ENCODE measurements around the gene TYW3. TPM values are rescaled to one million over a fixed set of nuclear protein-coding genes. Genes with fewer than 3 reads are reported as not detected.

Gene TYW3
- total and polyA plus RNA-seq, 2 of the 8 experiments (the other 6 are each of a cell fraction or from before 2014, with no cell fraction given): 6.9 to 31.4 TPM

- TF ChIP-seq E2F6 (IDR thresholded peaks at IDR 0.05): no peak
- no peak for TF ChIP-seq BCL11A (IDR thresholded peaks at IDR 0.05; ENCODE audit: low read depth in 2 of 2, low read length in 2 of 2)
- no peak for TF ChIP-seq RBBP5 (IDR thresholded peaks at IDR 0.05; ENCODE audit: borderline replicate concordance, low read depth, low read length)
- no peak for TF ChIP-seq EGR1 (IDR thresholded peaks at IDR 0.05; ENCODE audit: borderline replicate concordance, low read depth, low read length)
These were observed 40.6 kb downstream of the TYW3 start (continued) for GRCh38 chr1:74773582-74773981.
